Right lobe of liver (tissue), 6 donors: ENCODE results near the gene CENPC. TPM values are rescaled to one million over a fixed set of nuclear protein-coding genes. Genes with fewer than 3 reads are reported as not detected.

Source experiments
- ATAC-seq, 4 donors: fragments of 200-7000 bp; cut with Tn5 transposase; one replicate each; pipeline ENCODE4 v1.9.1; 2020; ENCODE audit warnings: mild to moderate bottlenecking in 4 of 4, moderate library complexity in 4 of 4
- DNase-seq, 3 donors: peaks; one replicate each; pipeline ENCODE4 v3.0.0-alpha.2; 2020
- H3K27ac ChIP-seq, 3 donors: fragments of 200-600 bp; one replicate each; pipeline ENCODE4 v1.8.0; 2022
- H3K27me3 ChIP-seq, 2 donors: fragments of 200-600 bp; one replicate each; pipeline ENCODE4 v1.8.0; 2022
- H3K36me3 ChIP-seq, 4 donors: fragments of 200-600 bp; sonication (generic) in 1 of 4; one replicate each; pipeline versions ENCODE4 v1.5.1 to v1.8.0; 2017 to 2022; ENCODE audit warnings: control low read depth in 1 of 4
- H3K4me1 ChIP-seq, 4 donors: fragments of 200-600 bp; sonication (generic) in 1 of 4; one replicate each; pipeline versions ENCODE4 v1.5.1 to v1.8.0; 2017 to 2022; ENCODE audit warnings: control low read depth in 1 of 4
- H3K4me3 ChIP-seq, 3 donors: fragments of 200-600 bp; one replicate each; pipeline ENCODE4 v1.8.0; 2022
- H3K9me3 ChIP-seq, 4 donors: fragments of 200-600 bp; sonication (generic) in 1 of 4; one replicate each; pipeline versions ENCODE4 v1.5.1 to v1.8.0; 2017 to 2022; ENCODE audit warnings: control low read depth in 1 of 4
- CTCF ChIP-seq, 4 donors: fragments of 200-600 bp in 3 of 4; fragments of 450-650 bp in 1 of 4; IDR thresholded peaks; one replicate each; pipeline versions ENCODE4 v1.5.1 to v1.8.0; 2016 to 2022; ENCODE audit warnings: antibody characterized with exemption in 4 of 4, mild to moderate bottlenecking in 2 of 4
- POLR2A ChIP-seq: fragments of 450-650 bp; IDR thresholded peaks from one replicate; pipeline ENCODE4 v1.6.1; 2017; ENCODE audit warnings: antibody characterized with exemption, mild to moderate bottlenecking
- WGBS: methylation state at CpG from one replicate; pipeline ENCODE4 v1.1.6; 2018; ENCODE audit warnings: low coverage, low lambda C conversion rate; ENCODE audit not compliant: insufficient coverage; ENCODE audit errors: missing lambda C conversion rate; 5-methylcytosine and 5-hydroxymethylcytosine counted together
- intact Hi-C, 2 donors: fragments of 100-400 bp; cut with DNase I; formaldehyde crosslinking; loops; one replicate each; pipeline versions ENCODE4 v1.11.2 to v1.14.1; 2022
- total RNA-seq, 6 experiments: library from RNA; depleted of rRNA in 2 of 6; stranded (reverse); fragments of >200 nt in 2 of 6; fragmentation: NEBNext Ultra II Directional in 3 of 6; extraction: Animal tissue kit (Norgen Biotek cat#: 25700) in 3 of 6; gene quantifications; one replicate each; pipeline versions ENCODE4 v1.1.0 to v1.2.4, GENCODE V29; 2016 to 2023
- donor health status: DM: no; HTN: yes; CAD: no.
- donor health status: DM: no; HTN: no; CAD: no.
- donor health status: DM: no; HTN: no; CAD: no.
- donor health status: DM: no; HTN: yes; CAD: no.
- donor health status: DM: no; HTN: yes; CAD: no.

The CENPC gene
- total RNA-seq, 6 experiments from 2014 or later: 4.3 to 10.4 (median 6.8) TPM

GRCh38 chr4:67465763-67466052 lies 79.6 kb downstream of the CENPC start:
- no peak overlapping the region for H3K27ac ChIP-seq
- WGBS: no CpG with 5 or more reads among the region's 4 CpGs
- no peaks in the 10 kb centered on the region for H3K9me3 ChIP-seq
- TF ChIP-seq CTCF (IDR thresholded peaks at IDR 0.05) (no peak), POLR2A (no peak)
- no peak overlapping the region for H3K4me3 ChIP-seq
- intact Hi-C loops: no loop called here
- peaks cover 0 to 5% (median 0%) of the 10 kb centered on the region in 4 donors for H3K36me3 ChIP-seq
- H3K27me3 ChIP-seq: no peaks in the 10 kb centered on the region
- DNase-seq: no peak
- ATAC-seq: no peak
- no peaks in the 10 kb centered on the region for H3K4me1 ChIP-seq

- Histone ChIP-seq H3K27ac (no peak overlapping the region), H3K4me1 (no peaks in the 10 kb centered on the region), H3K4me3 (no peak overlapping the region), H3K27me3 (no peaks in the 10 kb centered on the region), H3K9me3 (no peaks in the 10 kb centered on the region), H3K36me3 (peaks cover 0 to 5% (median 0%) of the 10 kb centered on the region in 4 donors)
- 100% methylated on average over 1 of the region's 7 CpGs for WGBS
- TF ChIP-seq POLR2A: no peak
- no peak for TF ChIP-seq CTCF (IDR thresholded peaks at IDR 0.05)
- ATAC-seq (no peak), DNase-seq (no peak)
- intact Hi-C loops: no loop called here
These were observed 80.1 kb downstream of the CENPC start for GRCh38 chr4:67465032-67465762.

- Histone ChIP-seq H3K27ac (no peak overlapping the region), H3K36me3 (peaks cover 0 to 5% (median 0%) of the 10 kb centered on the region in 4 donors), H3K4me1 (no peaks in the 10 kb centered on the region), H3K4me3 (no peak overlapping the region), H3K9me3 (no peaks in the 10 kb centered on the region), H3K27me3 (no peaks in the 10 kb centered on the region)
- intact Hi-C loops: no loop called here
- DNase-seq: no peak
- WGBS: 88% methylated on average over 2 of the region's 2 CpGs
- no peak for ATAC-seq
- TF ChIP-seq POLR2A (no peak), CTCF (IDR thresholded peaks at IDR 0.05) (no peak)
These were observed 84.7 kb downstream of the CENPC start for GRCh38 chr4:67460574-67460973.

- TF ChIP-seq CTCF (IDR thresholded peaks at IDR 0.05) (no peak), POLR2A (no peak)
- H3K4me1 ChIP-seq: no peaks in the 10 kb centered on the region
- no peaks in the 10 kb centered on the region for H3K27me3 ChIP-seq
- H3K4me3 ChIP-seq: no peak overlapping the region
- no peaks in the 10 kb centered on the region for H3K9me3 ChIP-seq
- no peak for DNase-seq
- no CpG with 5 or more reads among the region's 3 CpGs for WGBS
- H3K36me3 ChIP-seq: peaks cover 0 to 5% (median 0%) of the 10 kb centered on the region in 4 donors
- no peak for ATAC-seq
- intact Hi-C loops: no loop called here
- H3K27ac ChIP-seq: no peak overlapping the region
These were observed 86.1 kb downstream of the CENPC start for GRCh38 chr4:67459164-67459563.
